GM12873 (cell line): ENCODE results near the gene ENO3.

Experiments used
- CTCF ChIP-seq: IDR thresholded peaks from 2 replicates; pipeline ENCODE4 v1.5.1; 2012; ENCODE audit warnings: low read depth, mild to moderate bottlenecking, moderate library complexity, low read length, control low read depth; ENCODE audit not compliant: insufficient read depth; ENCODE audit errors: missing control alignments

ENO3 gene

DNA sequence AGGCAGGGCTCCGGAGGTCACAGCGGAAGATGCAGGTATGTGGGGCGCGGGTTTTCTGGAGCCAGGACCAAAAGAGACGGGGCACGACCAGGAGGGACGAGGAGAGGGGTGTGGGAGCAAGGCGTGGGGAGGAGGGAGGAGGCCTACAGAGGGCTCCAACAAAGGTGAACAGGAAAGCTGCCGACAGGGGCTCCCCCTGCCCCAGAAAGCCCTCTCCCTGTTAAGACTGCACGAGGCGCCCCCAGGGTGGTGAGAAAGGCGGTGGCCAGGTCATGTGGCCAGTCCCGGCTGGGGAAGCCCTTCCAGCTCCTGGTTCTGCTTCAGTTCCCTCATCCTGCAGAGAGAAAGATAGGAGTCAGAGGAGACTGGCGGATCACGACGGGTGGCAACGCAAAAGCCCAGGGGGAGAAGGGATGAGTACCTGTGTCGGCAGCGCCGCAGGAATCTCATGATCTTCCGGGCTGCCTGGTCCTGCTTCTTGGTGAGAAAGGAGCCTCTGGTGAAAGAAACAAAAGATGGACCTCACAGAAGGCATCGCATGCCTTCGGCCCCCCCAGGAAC lies 17.6 kb downstream of the ENO3 start:
- no peak for TF ChIP-seq CTCF

GRCh38 chr17:4969047-4969550 lies 18.2 kb downstream of the ENO3 start:
- TF ChIP-seq CTCF = no peak

DNA sequence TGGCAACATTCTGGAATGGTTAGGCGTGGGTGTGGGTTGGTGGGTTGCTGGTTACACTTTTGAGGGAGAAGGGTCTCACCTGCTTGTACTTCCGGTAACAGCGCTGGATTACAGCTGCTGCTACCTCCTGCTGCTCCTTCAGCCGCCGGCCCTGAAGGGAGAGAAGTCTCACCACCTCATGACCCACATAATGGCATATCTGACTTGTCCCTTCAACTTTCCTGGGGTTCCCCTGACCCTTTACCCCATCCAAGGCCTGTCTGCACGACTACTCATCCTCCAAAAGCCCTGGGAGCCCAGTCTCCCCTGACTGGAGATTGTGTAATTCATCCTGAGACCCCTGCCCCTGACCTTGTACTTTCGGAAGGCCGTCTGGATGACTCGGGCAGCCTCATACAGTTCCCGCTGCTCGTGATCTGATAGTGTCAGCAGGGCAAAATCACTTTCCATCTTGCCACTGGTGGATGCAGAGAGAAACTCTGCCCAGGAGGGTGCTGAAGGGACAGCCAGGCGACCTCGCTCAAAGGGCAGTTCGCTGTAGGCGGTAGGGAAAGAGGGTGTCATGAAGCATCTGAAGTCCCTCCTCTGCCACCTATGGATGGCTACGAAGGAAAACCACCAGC lies 18.7 kb downstream of the ENO3 start:
- TF ChIP-seq CTCF = no peak

DNA sequence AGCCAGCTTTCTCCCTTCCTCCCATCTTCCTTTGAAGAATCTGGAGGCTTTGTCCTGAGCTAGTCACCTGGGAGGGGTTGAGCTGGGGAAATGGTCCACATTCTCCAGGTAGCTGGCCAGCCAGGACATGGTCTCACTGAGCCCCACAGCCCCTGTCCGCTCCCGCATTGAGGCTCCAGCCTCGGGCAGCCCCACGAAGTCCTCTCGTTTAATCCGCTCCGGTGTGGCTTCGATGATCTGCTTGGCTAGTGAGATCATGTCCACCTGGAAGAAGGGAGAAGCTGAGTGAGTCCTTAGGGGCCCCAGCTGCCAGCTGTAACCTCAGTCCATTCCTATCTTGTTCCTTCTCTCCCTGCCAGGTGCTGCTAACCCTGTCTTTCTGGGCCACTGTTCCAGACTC lies 19.4 kb downstream of the ENO3 start:
- no peak for TF ChIP-seq CTCF

DNA sequence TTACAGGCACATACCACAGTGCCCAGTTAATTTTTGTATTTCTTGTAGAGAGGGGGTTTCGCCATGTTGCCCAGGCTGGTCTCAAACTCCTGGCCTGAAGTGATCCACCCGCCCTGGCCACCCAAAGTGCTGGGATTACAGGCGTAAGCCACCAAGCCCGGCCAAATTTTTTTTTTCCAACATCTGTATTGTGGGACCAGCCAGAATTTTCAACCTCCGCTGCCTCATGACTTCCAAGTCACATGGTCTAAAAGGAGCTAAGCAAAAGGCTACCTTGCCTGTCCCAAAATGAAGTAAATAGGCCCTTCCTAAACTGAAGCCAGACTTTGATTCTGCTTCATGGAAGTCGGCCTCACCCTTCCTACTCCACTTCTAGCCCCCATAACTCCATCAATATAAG lies 20.9 kb downstream of the ENO3 start:
- TF ChIP-seq CTCF = no peak

- no peak for TF ChIP-seq CTCF
These were observed 21.4 kb downstream of the ENO3 start for GRCh38 chr17:4972322-4972721.

DNA sequence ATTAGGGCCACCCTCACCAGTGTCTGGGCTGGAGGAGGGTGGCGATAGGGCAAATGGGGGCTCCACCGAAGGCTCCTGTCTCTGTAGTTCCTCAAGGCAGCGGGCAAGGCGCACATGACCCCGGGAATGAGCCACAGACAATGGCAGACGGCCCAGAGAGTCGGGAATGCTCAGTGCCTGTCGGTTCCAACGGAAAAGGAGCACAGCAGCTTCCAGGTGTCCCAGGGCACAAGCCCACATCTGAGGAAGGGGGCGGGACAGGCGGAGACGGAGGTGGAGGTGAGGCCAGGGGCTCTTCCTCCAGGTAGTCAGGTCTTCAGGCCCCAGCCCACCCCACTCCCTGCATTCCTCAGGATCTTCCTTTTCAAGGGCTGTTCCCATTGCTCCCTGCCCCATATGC lies 21.8 kb downstream of the ENO3 start:
- TF ChIP-seq CTCF = no peak
